K562 (cell line): Measurements from ENCODE around the gene ZBTB38. TPM values are rescaled to one million over a fixed set of nuclear protein-coding genes. Genes with fewer than 3 reads are reported as not detected.

ENCODE experiments used
- ATF1 ChIP-seq, 2 experiments: fragments of 450-650 bp in 1 of 2; IDR thresholded peaks; 2 replicates each; pipeline ENCODE4 v1.6.1; 2016; ENCODE audit warnings: missing compliant biosample characterization in 1 of 2, missing genetic modification characterization in 1 of 2
- DMBX1 ChIP-seq: fragments of 250-450 bp; sonication (Bioruptor Pico); IDR thresholded peaks from 2 replicates; pipeline ENCODE4 v1.8.0; 2022; ENCODE audit warnings: inconsistent platforms, mild to moderate bottlenecking, moderate library complexity, borderline replicate concordance
- GABPB1 ChIP-seq: sonication (generic); formaldehyde crosslinking; IDR thresholded peaks from 2 replicates; pipeline ENCODE4 v1.8.0; 2022; ENCODE audit warnings: mild to moderate bottlenecking, missing genetic modification reagents
- GTF2E2 ChIP-seq: fragments of 200-800 bp; sonication (Bioruptor generic); IDR thresholded peaks from 2 replicates; pipeline ENCODE4 v1.6.1; 2016; ENCODE audit warnings: missing genetic modification characterization, missing compliant biosample characterization
- LEF1 ChIP-seq: fragments of 450-650 bp; IDR thresholded peaks from 2 replicates; pipeline ENCODE4 v1.6.1; 2016; ENCODE audit warnings: mild to moderate bottlenecking
- MAFK ChIP-seq: IDR thresholded peaks from 2 replicates; pipeline ENCODE4 v1.6.1; 2011; ENCODE audit warnings: low read length, improper control_type of control experiment
- MCM3 ChIP-seq: fragments of 450-650 bp; IDR thresholded peaks from 2 replicates; pipeline ENCODE4 v1.6.1; 2016
- MTA1 ChIP-seq: fragments of 450-650 bp; IDR thresholded peaks from 2 replicates; pipeline ENCODE4 v1.6.1; 2017; ENCODE audit warnings: borderline replicate concordance
- MXI1 ChIP-seq: IDR thresholded peaks from 2 replicates; pipeline ENCODE4 v1.6.1; 2011; ENCODE audit warnings: low read depth, mild to moderate bottlenecking, improper control_type of control experiment, low read length
- RAD21 ChIP-seq, 2 experiments: fragments of 250-450 bp in 1 of 2; fragments of 450-650 bp in 1 of 2; sonication (Bioruptor Pico) in 1 of 2; formaldehyde crosslinking in 1 of 2; IDR thresholded peaks in 1 of 2; conservative IDR thresholded peaks in 1 of 2; 2 replicates each; pipeline versions ENCODE4 v1.4.0 to v1.8.0; 2020 to 2022; ENCODE audit warnings: mild to moderate bottlenecking in 2 of 2, moderate library complexity in 1 of 2
- SMAD4 ChIP-seq: fragments of 250-450 bp; sonication (Bioruptor Pico); conservative IDR thresholded peaks from 2 replicates; pipeline ENCODE4 v1.8.0; 2021; ENCODE audit warnings: inconsistent platforms, mild to moderate bottlenecking, moderate library complexity
- TEAD1 ChIP-seq, 2 experiments: fragments of 450-650 bp in 1 of 2; sonication (generic) in 1 of 2; formaldehyde crosslinking; IDR thresholded peaks; 2 replicates each; pipeline versions ENCODE4 v1.4.0 to v1.8.0; 2020 to 2022; ENCODE audit warnings: mild to moderate bottlenecking in 2 of 2, missing genetic modification reagents in 1 of 2
- THAP7 ChIP-seq: fragments of 250-450 bp; sonication (Bioruptor Pico); IDR thresholded peaks from 2 replicates; pipeline ENCODE4 v1.5.0; 2021
- UBTF ChIP-seq, 2 experiments: IDR thresholded peaks; 2 replicates each; pipeline ENCODE4 v1.6.1; 2012; ENCODE audit warnings: improper control_type of control experiment in 2 of 2, low read depth in 2 of 2, low read length in 2 of 2, borderline replicate concordance in 1 of 2
- WHSC1 ChIP-seq: IDR thresholded peaks from one replicate; pipeline ENCODE4 v1.6.1; 2012; ENCODE audit warnings: low read length, control low read depth, inconsistent platforms
- ZBED1 ChIP-seq: IDR thresholded peaks from 2 replicates; pipeline ENCODE4 v1.6.1; 2014
- ZNF263 ChIP-seq: sonication (generic); formaldehyde crosslinking; IDR thresholded peaks from 2 replicates; pipeline ENCODE4 v1.8.0; 2022; ENCODE audit warnings: mild to moderate bottlenecking, missing genetic modification reagents, borderline replicate concordance
- ZNF316 ChIP-seq: fragments of 450-650 bp; IDR thresholded peaks from 2 replicates; pipeline ENCODE4 v1.6.1; 2016
- ZNF584 ChIP-seq: fragments of 200-800 bp; sonication (Bioruptor generic); IDR thresholded peaks from 2 replicates; pipeline ENCODE4 v1.6.1; 2016; ENCODE audit warnings: low read depth, mild to moderate bottlenecking, missing genetic modification characterization, missing compliant biosample characterization
- ZNF639 ChIP-seq, 2 experiments: fragments of 200-800 bp in 1 of 2; sonication (Bioruptor generic) in 1 of 2; sonication (generic) in 1 of 2; formaldehyde crosslinking in 1 of 2; IDR thresholded peaks in 1 of 2; conservative IDR thresholded peaks in 1 of 2; 2 replicates each; pipeline versions ENCODE4 v1.5.0 to v1.6.1; 2016 to 2020; ENCODE audit warnings: missing compliant biosample characterization in 1 of 2, missing genetic modification characterization in 1 of 2, missing genetic modification reagents in 1 of 2
- ZNF79 ChIP-seq: fragments of 250-450 bp; sonication (Bioruptor Pico); IDR thresholded peaks from 2 replicates; pipeline ENCODE4 v1.4.0; 2020; ENCODE audit warnings: low read depth, mild to moderate bottlenecking, moderate library complexity
- polyA plus RNA-seq, 8 experiments: library from polyadenylated mRNA; depleted of rRNA in 4 of 8; stranded (reverse) in 5 of 8; unstranded in 3 of 8; fragments of >200 nt; fragmentation: Nextera tagmentation in 2 of 8; fragmentation: Illumina TruSeq in 1 of 8; extraction: Ambion mirVana in 2 of 8; extraction: Trizol in 1 of 8; gene quantifications; 2 replicates each; pipeline versions ENCODE4 v1.2.1 to v1.2.3, GENCODE V29; 2011 to 2014; ENCODE audit warnings: inconsistent platforms in 1 of 8, missing spikeins in 1 of 8
- total RNA-seq, 7 experiments: library from RNA; depleted of rRNA in 6 of 7; stranded (reverse); fragments of >200 nt in 6 of 7; fragmentation: Illumina TruSeq in 2 of 7; extraction: Trizol in 2 of 7; gene quantifications; 2 replicates each; pipeline versions ENCODE4 v1.2.1 to v1.2.3, GENCODE V29; 2011 to 2021; ENCODE audit warnings: low replicate concordance in 1 of 7
- TF ChIP-seq, protein P1 (sequence below): fragments of 450-650 bp; IDR thresholded peaks from 2 replicates; pipeline ENCODE4 v1.6.1; 2016; ENCODE audit warnings: missing biosample characterization, missing genetic modification characterization

The ZBTB38 gene
- total and polyA plus RNA-seq, 9 of the 15 experiments (the other 6 are each of a cell fraction or from before 2014, with no cell fraction given) = 12.1 to 39.4 (median 22.9) TPM

DNA sequence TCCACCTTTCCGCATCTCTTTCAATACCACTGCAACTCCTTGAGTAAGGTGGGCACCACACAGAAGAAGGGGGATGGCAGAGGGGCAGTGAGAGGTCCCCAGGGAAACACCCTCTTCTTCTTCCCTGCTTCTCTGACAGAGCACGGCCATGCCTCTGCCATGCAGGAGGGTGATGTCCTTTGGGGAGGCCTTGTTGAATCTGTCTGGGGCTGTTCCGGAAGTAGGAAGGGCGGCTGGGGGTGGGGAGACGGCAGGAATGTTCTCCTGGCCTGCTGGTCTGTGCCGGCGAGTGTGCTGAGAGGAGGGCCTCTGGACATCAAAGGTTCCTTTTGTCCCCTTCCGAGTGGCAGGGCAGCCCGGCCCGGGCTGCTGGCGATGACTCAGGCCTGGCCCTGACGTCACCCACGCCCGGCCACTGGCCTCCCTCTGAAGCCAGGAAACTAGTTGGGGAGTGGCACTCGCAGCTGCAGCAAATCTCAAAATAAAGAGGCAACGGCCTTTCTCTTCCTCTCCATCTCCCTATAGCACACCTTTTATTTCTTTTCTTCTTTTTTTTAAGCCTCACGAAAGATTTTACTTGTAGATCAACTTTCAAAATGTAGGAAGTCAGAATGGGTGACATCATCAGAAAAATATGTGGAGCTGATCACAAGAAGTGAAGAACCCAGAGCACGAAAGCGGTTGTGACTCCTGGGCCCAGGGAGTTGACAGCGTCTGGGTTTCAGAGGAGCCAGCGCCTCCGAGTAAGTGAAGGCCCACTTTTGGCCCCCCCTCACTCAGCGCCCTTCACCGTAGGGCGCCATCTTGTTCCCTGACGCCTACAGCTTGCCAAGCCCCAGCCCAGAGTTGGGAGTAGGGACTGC lies at the start of gene ZBTB38 (continued):
- TF ChIP-seq, protein P1, sequence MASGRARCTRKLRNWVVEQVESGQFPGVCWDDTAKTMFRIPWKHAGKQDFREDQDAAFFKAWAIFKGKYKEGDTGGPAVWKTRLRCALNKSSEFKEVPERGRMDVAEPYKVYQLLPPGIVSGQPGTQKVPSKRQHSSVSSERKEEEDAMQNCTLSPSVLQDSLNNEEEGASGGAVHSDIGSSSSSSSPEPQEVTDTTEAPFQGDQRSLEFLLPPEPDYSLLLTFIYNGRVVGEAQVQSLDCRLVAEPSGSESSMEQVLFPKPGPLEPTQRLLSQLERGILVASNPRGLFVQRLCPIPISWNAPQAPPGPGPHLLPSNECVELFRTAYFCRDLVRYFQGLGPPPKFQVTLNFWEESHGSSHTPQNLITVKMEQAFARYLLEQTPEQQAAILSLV (tag) = peak; percentile 31; the same call in 1 of the 2 replicates
- TF ChIP-seq ZNF316 = peak; percentile 28; the same call in 1 of the 2 replicates
- peak; percentile 92 for TF ChIP-seq ZNF584 (CRISPR knock-in tag)
- peak; percentile 72; the same call in 1 of the 2 replicates for TF ChIP-seq GABPB1
- TF ChIP-seq ZBED1 = peak; percentile 48; the same call in 1 of the 2 replicates
- peak; percentile 16; the same call in 1 of the 2 replicates for TF ChIP-seq MTA1
- TF ChIP-seq MXI1 = no peak
- peak in 1 of 2 experiments; percentile 79; a peak in 2 of 4 replicates for TF ChIP-seq ZNF639 (CRISPR knock-in tag; conservative IDR thresholded peaks at IDR 0.05 in 1 of 2, IDR thresholded peaks at IDR 0.05 in 1 of 2)
- TF ChIP-seq WHSC1 = no peak
- 0 out of 2 replicates have a peak, but pooled peaks have one; percentile 23 for TF ChIP-seq THAP7
- TF ChIP-seq ZNF79 (CRISPR knock-in tag) = no peak
- peak; percentile 66 for TF ChIP-seq DMBX1 (CRISPR knock-in tag)
- TF ChIP-seq ZNF263 = peak; percentile 16; the same call in 1 of the 2 replicates
- TF ChIP-seq GTF2E2 (tag) = no peak
- TF ChIP-seq TEAD1 (CRISPR knock-in tag; IDR thresholded peaks at IDR 0.05) = peak; percentile 75 to 89
- TF ChIP-seq ATF1 (CRISPR knock-in tag; IDR thresholded peaks at IDR 0.05) = no peak; the same call in 1 of the 2 replicates
- peak; percentile 96 for TF ChIP-seq ATF1 (tag; IDR thresholded peaks at IDR 0.05)
- TF ChIP-seq MCM3 = no peak
- no peak; the same call in 1 of the 2 replicates for TF ChIP-seq MAFK
- 0 out of 4 replicates have a peak, but pooled peaks of 1 of the 2 experiments have one; percentile 22 for TF ChIP-seq UBTF (IDR thresholded peaks at IDR 0.05; ENCODE audit: borderline replicate concordance in 1 of 2, low read depth in 2 of 2, low read length in 2 of 2)
- 0 out of 4 replicates have a peak, but pooled peaks of 1 of the 2 experiments have one; percentile 10 for TF ChIP-seq RAD21 (CRISPR knock-in tag; conservative IDR thresholded peaks at IDR 0.05 in 1 of 2, IDR thresholded peaks at IDR 0.05 in 1 of 2)
- peak; percentile 81 for TF ChIP-seq SMAD4 (CRISPR knock-in tag)
- TF ChIP-seq LEF1 = peak; percentile 98
